Measurements from ENCODE around the gene KDM2B. TPM values are rescaled to one million over a fixed set of nuclear protein-coding genes. Genes with fewer than 3 reads are reported as not detected.

The KDM2B gene
- total and polyA plus RNA-seq, 2 donors from 2014 or later = 6.2 to 19.7 TPM

DNA sequence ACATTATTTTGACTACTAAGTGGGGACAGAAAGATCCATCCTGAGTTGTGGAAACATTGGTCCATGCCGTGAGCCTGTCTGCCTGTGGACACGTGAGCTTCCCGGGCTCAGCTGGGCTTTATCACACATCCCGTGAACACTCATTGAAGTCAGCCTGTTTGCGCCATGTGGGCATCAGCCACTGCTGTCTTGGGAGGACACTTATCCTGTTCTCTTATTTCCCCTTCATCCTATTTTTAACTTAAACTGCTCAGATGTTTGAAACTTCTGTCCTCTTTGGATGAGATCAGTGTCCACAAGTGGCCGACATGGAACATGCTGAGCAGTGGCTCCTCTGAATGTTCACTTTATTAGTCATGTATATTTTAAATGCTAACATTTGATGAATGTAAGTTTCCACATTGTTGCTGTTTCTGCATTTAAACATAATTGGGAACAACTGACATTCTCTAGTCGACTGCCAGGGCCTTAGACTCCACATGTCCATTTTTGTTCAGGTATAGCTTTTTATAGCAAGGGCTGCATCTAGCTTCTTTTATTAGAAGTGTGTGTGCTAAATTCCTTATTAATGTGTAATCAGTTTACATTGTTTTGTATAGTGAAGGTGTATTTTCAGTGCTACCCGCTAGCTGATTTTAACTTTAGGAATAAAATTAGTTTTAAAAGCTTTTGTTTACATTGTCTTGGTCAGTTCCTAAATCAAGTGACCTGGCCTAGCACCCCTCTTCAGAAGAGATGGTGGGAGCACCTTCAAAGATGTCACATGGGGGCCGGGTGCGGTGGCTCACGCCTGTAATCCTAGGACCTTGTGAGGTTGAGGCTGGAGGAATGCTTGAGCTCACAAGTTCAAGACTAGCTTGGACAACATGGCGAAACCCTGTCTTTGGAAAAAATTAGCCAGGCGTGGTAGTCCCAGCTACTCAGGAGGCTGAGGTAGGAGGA, 156.9 kb downstream of the KDM2B start:
- Histone ChIP-seq H3K27ac (ENCODE audit: low read depth in 2 of 2, low read length in 2 of 2) (no peak overlapping the region), H3K27me3 (ENCODE audit: control insufficient read depth, insufficient read depth, low read length) (no peaks in the 10 kb centered on the region), H3K36me3 (ENCODE audit: control insufficient read depth in 2 of 3, insufficient read depth in 3 of 3, low read length in 3 of 3) (peaks cover 16 to 68% (median 28%) of the 10 kb centered on the region in 3 donors), H3K9me3 (ENCODE audit: control insufficient read depth in 2 of 3, insufficient read depth in 1 of 3, low read length in 3 of 3) (no peaks in the 10 kb centered on the region), H3K9ac (ENCODE audit: low read length in 3 of 3) (no peak overlapping the region), H3K4me3 (ENCODE audit: low read length in 3 of 3) (no peak overlapping the region), H3K4me1 (ENCODE audit: control insufficient read depth in 2 of 3, insufficient read depth in 2 of 3, low read depth in 1 of 3, low read length in 3 of 3) (peaks cover 0 to 2% (median 0%) of the 10 kb centered on the region in 3 donors)
- no peak for DNase-seq
- TF ChIP-seq, protein P1, sequence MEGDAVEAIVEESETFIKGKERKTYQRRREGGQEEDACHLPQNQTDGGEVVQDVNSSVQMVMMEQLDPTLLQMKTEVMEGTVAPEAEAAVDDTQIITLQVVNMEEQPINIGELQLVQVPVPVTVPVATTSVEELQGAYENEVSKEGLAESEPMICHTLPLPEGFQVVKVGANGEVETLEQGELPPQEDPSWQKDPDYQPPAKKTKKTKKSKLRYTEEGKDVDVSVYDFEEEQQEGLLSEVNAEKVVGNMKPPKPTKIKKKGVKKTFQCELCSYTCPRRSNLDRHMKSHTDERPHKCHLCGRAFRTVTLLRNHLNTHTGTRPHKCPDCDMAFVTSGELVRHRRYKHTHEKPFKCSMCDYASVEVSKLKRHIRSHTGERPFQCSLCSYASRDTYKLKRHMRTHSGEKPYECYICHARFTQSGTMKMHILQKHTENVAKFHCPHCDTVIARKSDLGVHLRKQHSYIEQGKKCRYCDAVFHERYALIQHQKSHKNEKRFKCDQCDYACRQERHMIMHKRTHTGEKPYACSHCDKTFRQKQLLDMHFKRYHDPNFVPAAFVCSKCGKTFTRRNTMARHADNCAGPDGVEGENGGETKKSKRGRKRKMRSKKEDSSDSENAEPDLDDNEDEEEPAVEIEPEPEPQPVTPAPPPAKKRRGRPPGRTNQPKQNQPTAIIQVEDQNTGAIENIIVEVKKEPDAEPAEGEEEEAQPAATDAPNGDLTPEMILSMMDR (IDR thresholded peaks at IDR 0.05; ENCODE audit: borderline replicate concordance, extremely low read depth, insufficient read depth) = no peak
- intact Hi-C loops (cut with DNase I) = no loop called here
- no peak for FAIRE-seq

DNA sequence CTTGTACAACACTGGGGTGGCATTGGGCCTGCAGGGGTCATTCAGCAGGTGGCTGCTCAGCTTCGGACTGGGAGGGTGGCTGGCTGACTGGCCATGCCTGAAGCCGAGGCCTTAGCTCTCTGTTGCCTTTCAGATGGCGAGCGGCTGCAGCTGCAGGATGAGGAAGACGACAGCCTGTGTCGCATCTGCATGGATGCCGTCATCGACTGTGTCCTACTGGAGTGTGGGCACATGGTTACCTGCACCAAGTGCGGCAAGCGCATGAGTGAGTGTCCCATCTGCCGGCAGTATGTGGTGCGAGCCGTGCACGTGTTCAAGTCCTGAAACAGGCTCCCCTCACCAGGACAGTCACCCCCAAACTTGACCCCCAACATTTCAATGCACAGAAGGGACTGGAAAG, 157.6 kb downstream of the KDM2B start:
- no peak overlapping the region for H3K27ac ChIP-seq (ENCODE audit: low read depth in 2 of 2, low read length in 2 of 2)
- intact Hi-C loops (cut with DNase I) = no loop called here
- H3K4me3 ChIP-seq (ENCODE audit: low read length in 3 of 3) = no peak overlapping the region
- peaks cover 13 to 68% (median 25%) of the 10 kb centered on the region in 3 donors for H3K36me3 ChIP-seq (ENCODE audit: control insufficient read depth in 2 of 3, insufficient read depth in 3 of 3, low read length in 3 of 3)
- FAIRE-seq = no peak
- no peak overlapping the region for H3K9ac ChIP-seq (ENCODE audit: low read length in 3 of 3)
- DNase-seq = no peak
- no peaks in the 10 kb centered on the region for H3K9me3 ChIP-seq (ENCODE audit: control insufficient read depth in 2 of 3, insufficient read depth in 1 of 3, low read length in 3 of 3)
- TF ChIP-seq, protein P1 (IDR thresholded peaks at IDR 0.05; ENCODE audit: borderline replicate concordance, extremely low read depth, insufficient read depth) = no peak
- H3K4me1 ChIP-seq (ENCODE audit: control insufficient read depth in 2 of 3, insufficient read depth in 2 of 3, low read depth in 1 of 3, low read length in 3 of 3) = peaks cover 0 to 2% (median 0%) of the 10 kb centered on the region in 3 donors
- no peaks in the 10 kb centered on the region for H3K27me3 ChIP-seq (ENCODE audit: control insufficient read depth, insufficient read depth, low read length)

DNA sequence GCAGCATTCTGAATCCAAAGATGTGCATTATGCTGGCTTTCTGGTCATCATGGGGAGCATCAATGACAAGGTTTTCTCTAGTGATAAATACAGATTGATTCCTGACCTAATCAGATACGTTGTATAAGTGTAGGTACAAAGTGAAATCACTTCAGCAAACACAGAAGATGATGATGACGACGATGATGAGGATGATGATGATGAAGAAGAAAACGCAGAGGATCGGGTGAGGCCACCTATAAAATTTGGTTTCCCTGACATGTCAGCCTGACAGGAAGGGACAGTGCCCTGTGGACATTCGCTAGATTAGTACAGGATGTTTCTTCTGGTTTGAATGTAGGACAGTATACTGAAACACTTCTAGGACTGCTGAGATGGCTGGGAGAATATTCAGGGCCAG, 160.7 kb downstream of the KDM2B start:
- FAIRE-seq = no peak
- no peaks in the 10 kb centered on the region for H3K4me1 ChIP-seq (ENCODE audit: control insufficient read depth in 2 of 3, insufficient read depth in 2 of 3, low read depth in 1 of 3, low read length in 3 of 3)
- intact Hi-C loops (cut with DNase I) = no loop called here
- H3K9ac ChIP-seq (ENCODE audit: low read length in 3 of 3) = no peak overlapping the region
- H3K27me3 ChIP-seq (ENCODE audit: control insufficient read depth, insufficient read depth, low read length) = no peaks in the 10 kb centered on the region
- H3K36me3 ChIP-seq (ENCODE audit: control insufficient read depth in 2 of 3, insufficient read depth in 3 of 3, low read length in 3 of 3) = peaks cover 8 to 68% (median 28%) of the 10 kb centered on the region in 3 donors
- H3K27ac ChIP-seq (ENCODE audit: low read depth in 2 of 2, low read length in 2 of 2) = no peak overlapping the region
- no peaks in the 10 kb centered on the region for H3K9me3 ChIP-seq (ENCODE audit: control insufficient read depth in 2 of 3, insufficient read depth in 1 of 3, low read length in 3 of 3)
- DNase-seq = no peak
- TF ChIP-seq, protein P1 (IDR thresholded peaks at IDR 0.05; ENCODE audit: borderline replicate concordance, extremely low read depth, insufficient read depth) = no peak
- H3K4me3 ChIP-seq (ENCODE audit: low read length in 3 of 3) = no peak overlapping the region

Measured in kidney (tissue), 14 donors.